Effector memory CD4-positive, alpha-beta T cell (primary cell): ENCODE data around the gene ANKRD28.

Experiments used
- DNase-seq, 3 donors: peaks; one replicate each; pipeline ENCODE4 v3.0.0-alpha.2; 2020
- H3K27ac ChIP-seq: 2 replicates; pipeline ENCODE4 v1.7.0; 2013; ENCODE audit warnings: mild to moderate bottlenecking, low read length, moderate library complexity; ENCODE audit not compliant: insufficient read depth, poor library complexity, severe bottlenecking
- H3K27me3 ChIP-seq: replicated peaks from 2 replicates; pipeline ENCODE4 v1.7.0; 2013; ENCODE audit warnings: mild to moderate bottlenecking, low read length; ENCODE audit not compliant: insufficient read depth, control insufficient read depth, poor library complexity, severe bottlenecking
- H3K36me3 ChIP-seq: 2 replicates; pipeline ENCODE4 v1.7.0; 2013; ENCODE audit warnings: mild to moderate bottlenecking, low read length, moderate library complexity; ENCODE audit not compliant: control insufficient read depth, insufficient read depth
- H3K4me1 ChIP-seq: 2 replicates; pipeline ENCODE4 v1.7.0; 2013; ENCODE audit warnings: low read length, mild to moderate bottlenecking; ENCODE audit not compliant: control insufficient read depth, insufficient read depth, poor library complexity, severe bottlenecking
- H3K4me3 ChIP-seq: 2 replicates; pipeline ENCODE4 v1.7.0; 2013; ENCODE audit warnings: low read length, low read depth, mild to moderate bottlenecking; ENCODE audit not compliant: insufficient read depth, poor library complexity, severe bottlenecking
- H3K9me3 ChIP-seq: 2 replicates; pipeline ENCODE4 v1.7.0; 2013; ENCODE audit warnings: mild to moderate bottlenecking, low read length, moderate library complexity; ENCODE audit not compliant: control insufficient read depth

Gene ANKRD28

GRCh38 chr3:15713364-15713763, 84.4 kb downstream of the ANKRD28 start:
- H3K4me3 ChIP-seq = no peak overlapping the region
- no peaks in the 10 kb centered on the region for H3K27me3 ChIP-seq
- H3K36me3 ChIP-seq = peaks cover 29% of the 10 kb centered on the region
- H3K9me3 ChIP-seq = no peaks in the 10 kb centered on the region
- H3K27ac ChIP-seq = no peak overlapping the region
- no peak for DNase-seq
- no peaks in the 10 kb centered on the region for H3K4me1 ChIP-seq

DNA sequence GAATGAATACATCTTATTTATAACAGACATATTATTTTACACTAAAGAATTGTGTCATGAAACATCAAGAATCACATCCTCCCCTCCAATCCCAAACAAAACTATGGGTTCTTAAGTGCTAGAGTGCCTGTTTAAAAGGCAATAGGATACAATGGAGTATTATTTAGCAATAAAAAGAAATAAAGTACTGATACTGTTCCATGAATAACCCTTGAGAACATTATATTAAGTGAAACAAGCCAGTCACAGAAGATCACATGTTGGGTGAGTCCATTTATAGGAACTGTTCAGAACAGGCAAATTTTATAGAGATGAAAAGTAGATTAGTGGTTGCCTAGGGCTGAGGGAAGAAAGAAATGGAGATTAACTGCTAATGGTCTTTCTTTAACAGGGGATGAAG, 86.5 kb downstream of the ANKRD28 start:
- Histone ChIP-seq H3K36me3 (peaks cover 38% of the 10 kb centered on the region), H3K27me3 (no peaks in the 10 kb centered on the region), H3K9me3 (no peaks in the 10 kb centered on the region), H3K4me3 (no peak overlapping the region), H3K4me1 (no peaks in the 10 kb centered on the region), H3K27ac (no peak overlapping the region)
- DNase-seq = no peak

DNA sequence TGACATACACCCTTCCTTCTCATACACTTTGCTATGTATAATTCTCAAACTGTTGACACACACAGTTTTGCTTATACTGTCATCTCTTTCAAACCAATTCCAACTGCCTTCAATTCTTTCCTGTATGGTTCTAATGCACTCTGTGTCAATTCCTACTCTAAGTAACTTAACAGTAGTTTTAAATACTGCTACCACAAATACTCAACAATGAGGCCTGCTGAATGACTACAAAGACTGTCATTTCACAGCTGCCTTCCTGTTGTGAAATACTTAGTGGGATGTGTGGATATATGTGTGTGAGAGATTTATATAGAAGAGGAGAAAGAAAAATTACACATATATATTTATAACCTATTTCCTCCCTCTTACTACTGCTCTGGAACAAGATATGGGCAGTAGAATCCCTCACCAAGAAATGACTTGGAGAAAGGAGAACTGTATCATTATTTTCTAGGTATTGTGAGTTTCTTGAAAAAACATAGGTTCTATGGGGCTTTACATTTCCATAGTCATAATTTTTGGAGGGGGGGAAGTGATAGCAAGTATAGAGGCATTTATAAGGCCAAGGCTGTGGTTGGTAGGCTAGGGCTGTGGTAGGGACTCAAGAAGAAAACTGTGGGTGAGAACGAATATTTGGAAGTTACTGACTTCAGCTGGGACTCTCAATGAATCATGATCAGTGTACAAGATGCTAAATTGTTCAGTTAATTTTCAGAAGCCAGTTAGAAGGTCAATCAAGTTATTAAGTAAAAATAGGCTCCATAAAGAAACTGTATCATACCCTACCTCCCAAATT, 88.7 kb downstream of the ANKRD28 start:
- Histone ChIP-seq H3K4me3 (no peak overlapping the region), H3K27ac (no peak overlapping the region), H3K27me3 (no peaks in the 10 kb centered on the region), H3K36me3 (peaks cover 38% of the 10 kb centered on the region), H3K4me1 (no peaks in the 10 kb centered on the region), H3K9me3 (no peaks in the 10 kb centered on the region)
- DNase-seq = no peak

DNA sequence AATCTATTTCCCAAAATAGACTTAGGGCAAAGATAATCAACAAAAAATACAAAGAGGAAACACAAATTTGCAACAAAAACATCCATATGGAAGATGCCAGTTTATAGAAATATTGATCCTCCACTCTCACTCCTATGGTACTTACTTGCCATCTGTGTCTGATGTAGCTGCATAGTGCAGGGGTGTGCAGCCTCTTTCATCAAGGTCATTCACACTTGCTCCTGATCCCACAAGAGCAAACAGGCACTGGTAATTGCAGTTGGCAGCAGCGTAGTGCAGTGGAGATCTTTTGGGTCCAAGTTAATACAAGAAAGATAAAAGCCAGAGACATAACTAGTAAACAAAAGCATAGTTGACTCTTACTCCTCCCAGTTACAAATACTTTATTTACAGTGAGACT, 90.0 kb downstream of the ANKRD28 start:
- H3K36me3 ChIP-seq = peaks cover 38% of the 10 kb centered on the region
- no peaks in the 10 kb centered on the region for H3K9me3 ChIP-seq
- no peaks in the 10 kb centered on the region for H3K27me3 ChIP-seq
- no peak overlapping the region for H3K4me3 ChIP-seq
- no peak overlapping the region for H3K27ac ChIP-seq
- no peaks in the 10 kb centered on the region for H3K4me1 ChIP-seq
- DNase-seq = no peak

GRCh38 chr3:15703346-15703745, 94.4 kb downstream of the ANKRD28 start:
- Histone ChIP-seq H3K4me1 (no peaks in the 10 kb centered on the region), H3K4me3 (no peak overlapping the region), H3K9me3 (no peaks in the 10 kb centered on the region), H3K36me3 (peaks cover 13% of the 10 kb centered on the region), H3K27ac (no peak overlapping the region), H3K27me3 (no peaks in the 10 kb centered on the region)
- DNase-seq = no peak

GRCh38 chr3:15694628-15695027, 103.2 kb downstream of the ANKRD28 start:
- Histone ChIP-seq H3K4me3 (no peak overlapping the region), H3K27me3 (no peaks in the 10 kb centered on the region), H3K36me3 (peaks cover 18% of the 10 kb centered on the region), H3K27ac (no peak overlapping the region), H3K4me1 (no peaks in the 10 kb centered on the region), H3K9me3 (no peaks in the 10 kb centered on the region)
- no peak for DNase-seq

- peaks cover 25% of the 10 kb centered on the region for H3K36me3 ChIP-seq
- no peaks in the 10 kb centered on the region for H3K27me3 ChIP-seq
- no peak overlapping the region for H3K4me3 ChIP-seq
- no peaks in the 10 kb centered on the region for H3K9me3 ChIP-seq
- no peaks in the 10 kb centered on the region for H3K4me1 ChIP-seq
- no peak overlapping the region for H3K27ac ChIP-seq
- no peak for DNase-seq
Measured at GRCh38 chr3:15693355-15693754, 104.4 kb downstream of the ANKRD28 start.

GRCh38 chr3:15690748-15691147, 107.0 kb downstream of the ANKRD28 start:
- no peaks in the 10 kb centered on the region for H3K27me3 ChIP-seq
- no peaks in the 10 kb centered on the region for H3K9me3 ChIP-seq
- no peak for DNase-seq
- no peak overlapping the region for H3K4me3 ChIP-seq
- H3K4me1 ChIP-seq = no peaks in the 10 kb centered on the region
- H3K27ac ChIP-seq = no peak overlapping the region
- H3K36me3 ChIP-seq = peaks cover 31% of the 10 kb centered on the region

DNA sequence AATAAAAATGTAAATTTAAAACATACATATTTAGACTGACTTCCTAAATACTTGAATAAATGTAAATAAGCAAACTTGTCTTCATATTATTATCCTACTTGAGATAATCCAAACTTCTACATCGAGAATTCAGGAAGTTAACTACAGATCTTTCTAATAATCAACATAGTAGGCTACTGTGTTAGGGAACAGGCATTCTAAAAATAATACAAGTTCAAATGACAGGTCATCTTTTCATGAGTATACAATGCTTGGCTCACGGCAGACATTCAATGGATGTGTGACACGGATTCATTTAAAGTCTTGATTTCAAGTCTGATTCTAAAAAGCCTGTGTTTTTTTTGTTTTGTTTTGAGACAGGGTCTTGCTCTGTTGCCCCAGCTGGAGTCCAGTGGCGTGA, 107.5 kb downstream of the ANKRD28 start:
- H3K4me3 ChIP-seq = no peak overlapping the region
- no peaks in the 10 kb centered on the region for H3K9me3 ChIP-seq
- no peak for DNase-seq
- H3K36me3 ChIP-seq = peaks cover 26% of the 10 kb centered on the region
- no peaks in the 10 kb centered on the region for H3K27me3 ChIP-seq
- no peaks in the 10 kb centered on the region for H3K4me1 ChIP-seq
- H3K27ac ChIP-seq = no peak overlapping the region

DNA sequence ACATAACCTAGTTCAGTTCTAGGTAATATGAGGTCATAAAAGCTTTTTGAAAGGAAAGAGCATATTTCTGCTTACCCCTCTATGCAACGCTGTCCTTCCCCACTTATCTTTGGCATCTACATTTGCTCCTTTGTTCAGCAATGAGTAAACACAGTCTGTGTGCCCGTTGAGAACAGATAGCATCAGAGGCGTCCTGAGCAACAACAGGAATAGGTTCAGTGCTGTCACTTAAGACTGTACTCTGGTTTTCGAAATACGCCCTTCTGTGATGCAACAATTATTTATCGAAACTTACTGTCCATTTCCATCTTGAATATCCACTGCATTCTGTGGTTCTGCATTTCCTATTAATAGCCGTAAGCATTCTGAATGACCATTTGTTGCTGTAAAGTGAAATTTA, 111.9 kb downstream of the ANKRD28 start:
- Histone ChIP-seq H3K36me3 (peaks cover 30% of the 10 kb centered on the region), H3K4me1 (no peaks in the 10 kb centered on the region)

More for the DNA sequence above, 111.9 kb downstream of the ANKRD28 start:
- no peaks in the 10 kb centered on the region for H3K27me3 ChIP-seq
- DNase-seq = no peak
- H3K9me3 ChIP-seq = no peaks in the 10 kb centered on the region
- H3K4me3 ChIP-seq = no peak overlapping the region
- no peak overlapping the region for H3K27ac ChIP-seq
